Activated CD4-positive, alpha-beta T cell treated with anti-CD3 and anti-CD28 coated beads for 4 hours (primary cell): Measurements from ENCODE around the gene MAGEA4.
"Not testable (repeated sequence)": the region's sequence is repeated elsewhere in the genome, so short reads cannot be mapped to it uniquely, and the experiment has no call there.

Source experiments
- DNase-seq, 2 donors: peaks; one replicate each; pipeline ENCODE4 v3.0.0-alpha.2; 2020

Gene MAGEA4, protein sequence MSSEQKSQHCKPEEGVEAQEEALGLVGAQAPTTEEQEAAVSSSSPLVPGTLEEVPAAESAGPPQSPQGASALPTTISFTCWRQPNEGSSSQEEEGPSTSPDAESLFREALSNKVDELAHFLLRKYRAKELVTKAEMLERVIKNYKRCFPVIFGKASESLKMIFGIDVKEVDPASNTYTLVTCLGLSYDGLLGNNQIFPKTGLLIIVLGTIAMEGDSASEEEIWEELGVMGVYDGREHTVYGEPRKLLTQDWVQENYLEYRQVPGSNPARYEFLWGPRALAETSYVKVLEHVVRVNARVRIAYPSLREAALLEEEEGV

DNA sequence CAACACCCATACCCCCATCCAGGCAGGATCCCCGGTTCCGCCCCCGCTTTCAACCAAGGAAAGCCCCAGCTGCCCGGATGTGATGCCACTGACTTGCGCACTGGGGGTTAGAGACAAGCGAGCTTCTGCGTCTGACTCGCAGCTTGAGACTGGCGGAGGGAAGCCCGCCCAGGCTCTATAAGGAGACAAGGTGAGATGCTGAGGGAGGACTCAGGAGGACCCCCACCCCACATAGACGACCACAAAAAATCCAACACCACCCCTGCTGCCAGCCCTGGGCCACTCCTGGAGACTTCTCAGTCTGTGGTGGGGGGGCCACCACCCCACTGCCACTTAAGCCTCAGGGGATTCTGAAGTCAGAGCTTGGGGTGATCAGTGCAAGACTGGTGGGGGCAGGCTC, at the start of gene MAGEA4:
Gene MAGEA4, plus strand, starts transcription at position 110 of the 400 bp plus-strand sequence. CDS start 10,776 bp downstream, outside the sequence.
- DNase-seq: no peak

DNA sequence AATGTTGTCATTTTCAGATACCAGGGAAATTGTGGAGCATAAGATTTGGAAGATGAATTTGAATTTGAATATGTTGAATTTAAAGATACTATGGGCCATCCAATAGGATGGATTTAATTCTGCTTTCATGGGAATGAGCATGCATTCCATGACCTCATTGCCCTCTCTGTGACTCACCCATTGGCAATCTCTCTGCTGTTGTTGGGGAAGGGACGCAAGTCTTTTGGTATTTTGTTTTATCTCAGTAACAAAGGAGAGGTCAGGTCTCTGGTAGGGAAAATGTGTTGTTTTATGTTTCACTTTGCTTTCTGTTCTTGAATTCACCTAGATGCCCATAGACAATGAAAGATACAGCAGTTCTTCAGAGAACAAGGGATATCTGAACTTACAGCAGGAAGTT, 42.1 kb upstream of the MAGEA4 start:
- DNase-seq: no peak

DNA sequence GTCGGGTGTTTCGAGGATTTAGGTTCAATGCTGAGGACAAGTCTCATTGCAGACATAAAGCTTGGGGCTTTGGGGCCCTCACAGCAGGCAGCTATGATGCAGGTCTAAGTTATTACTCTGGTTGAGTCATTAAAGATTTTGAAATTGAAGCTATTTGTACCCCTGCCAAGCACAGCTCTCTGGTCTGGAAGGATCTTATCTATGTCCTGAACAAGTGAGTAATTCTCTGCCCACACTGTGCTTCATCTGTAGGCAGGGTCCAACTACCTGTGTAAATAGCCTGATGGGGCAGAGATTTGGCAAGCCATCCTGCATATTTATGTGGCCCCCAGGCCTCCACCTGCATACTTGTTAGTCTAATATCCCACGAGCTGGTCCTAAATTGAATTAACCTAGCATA, 41.4 kb upstream of the MAGEA4 start:
- DNase-seq: no peak

DNA sequence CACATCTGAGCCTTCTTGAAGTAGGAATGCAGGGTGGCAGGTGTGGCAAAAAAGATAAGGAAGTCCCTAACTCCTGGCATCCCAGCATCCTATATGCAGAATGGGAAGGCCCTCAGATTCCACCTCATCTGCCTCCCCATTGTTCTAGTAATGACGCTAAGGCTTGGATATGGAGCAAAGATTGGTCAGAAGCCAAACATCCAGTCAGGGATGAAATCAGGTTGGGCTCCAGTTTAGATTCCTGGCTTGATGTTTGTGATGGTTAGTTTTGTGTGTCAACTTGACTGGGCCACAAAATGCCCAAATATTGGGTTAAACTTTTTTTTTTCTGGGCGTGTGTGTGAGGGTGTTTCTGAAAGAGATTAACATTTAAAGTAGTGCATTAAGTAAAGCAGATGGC, 39.6 kb upstream of the MAGEA4 start:
- no peak for DNase-seq

DNA sequence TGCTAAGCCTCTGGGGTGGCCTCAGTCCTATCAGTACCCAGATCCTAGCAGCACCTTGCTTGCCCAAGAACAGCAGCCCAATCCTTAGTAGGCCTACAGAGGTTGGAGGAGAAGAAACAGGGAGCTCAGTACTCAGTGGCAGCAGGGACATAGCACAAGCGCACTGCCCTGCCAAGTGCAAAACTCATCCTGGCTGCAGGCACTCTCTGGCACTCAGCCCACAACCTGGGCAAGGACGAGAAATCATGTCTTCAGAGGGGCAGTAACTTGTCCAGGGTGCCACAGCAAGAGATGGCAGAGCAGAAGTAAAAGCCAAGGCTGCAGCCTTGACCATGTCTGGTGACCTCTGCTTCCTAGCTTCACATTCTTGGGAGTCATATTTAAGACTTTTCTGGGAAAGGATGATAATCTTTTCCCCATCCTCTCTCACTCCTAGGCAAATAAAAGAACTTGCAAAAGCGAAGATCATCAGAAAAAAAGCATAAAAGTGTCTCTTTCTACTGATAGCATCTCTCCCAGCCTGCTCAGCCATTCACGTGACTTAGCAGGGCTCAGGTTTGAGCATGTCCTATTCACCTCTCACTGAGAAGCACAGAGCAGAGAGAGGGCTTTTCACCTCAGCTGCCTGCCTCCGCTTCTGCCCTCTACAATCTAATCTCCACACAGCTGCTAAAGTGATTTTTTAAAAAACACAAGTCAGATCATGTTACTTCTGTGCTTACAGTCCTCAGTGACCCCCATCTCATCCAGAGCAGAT, 37.2 kb upstream of the MAGEA4 start:
- DNase-seq: no peak

DNA sequence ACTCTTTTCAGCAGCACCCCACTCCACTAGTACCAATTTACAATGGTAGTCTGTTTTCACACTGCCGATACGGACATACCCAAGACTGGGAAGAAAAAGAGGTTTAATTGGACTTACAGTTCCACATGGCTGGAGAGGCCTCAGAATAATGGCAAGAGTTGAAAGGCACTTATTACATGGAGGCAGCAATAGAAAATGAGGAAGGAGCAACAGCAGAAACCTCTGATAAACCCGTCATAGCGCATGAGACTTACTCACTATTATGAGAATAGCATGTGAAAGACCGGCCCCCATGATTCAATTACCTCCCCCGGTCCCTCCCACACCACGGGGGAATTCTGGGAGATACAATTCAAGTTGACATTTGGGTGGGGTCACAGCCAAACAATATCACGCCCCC, 34.1 kb upstream of the MAGEA4 start:
- DNase-seq: no peak

DNA sequence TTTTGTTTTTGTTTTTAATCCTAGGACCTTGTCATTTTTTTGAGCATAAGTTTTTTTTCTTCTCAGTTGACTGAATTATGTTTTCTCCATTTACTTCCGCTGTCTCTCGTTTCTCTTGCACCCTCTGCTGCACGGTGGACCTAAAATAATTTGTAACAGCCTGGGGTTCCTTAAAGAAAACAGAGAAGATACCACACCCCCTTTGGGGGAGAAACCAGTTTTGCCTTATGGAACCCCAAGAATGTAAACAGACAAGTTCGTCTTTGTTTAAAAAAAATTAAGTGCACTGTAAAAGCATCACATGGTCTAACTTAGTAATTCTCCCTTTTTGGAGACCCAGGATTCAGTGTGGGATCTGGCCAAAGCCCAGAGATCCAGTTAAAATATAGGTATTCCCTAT, 32.8 kb upstream of the MAGEA4 start:
- no peak for DNase-seq

DNA sequence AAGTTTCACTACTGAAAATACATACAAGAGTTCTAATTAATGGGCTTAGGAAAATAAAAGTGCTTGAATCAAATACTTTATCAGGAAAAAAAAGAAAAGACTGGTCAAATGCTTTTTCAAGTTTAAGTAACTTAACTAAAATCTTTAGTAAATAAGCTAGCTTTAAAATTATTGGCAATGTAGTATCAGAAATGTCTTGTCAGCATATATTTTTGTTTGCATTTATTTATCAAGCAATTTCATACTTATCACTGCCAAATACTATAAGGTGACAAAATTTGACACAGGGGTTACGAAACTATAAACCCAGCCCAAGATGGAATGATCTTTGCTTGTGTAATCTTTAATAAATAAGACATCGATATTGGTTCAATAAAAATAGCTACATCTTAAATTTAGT, 31.8 kb upstream of the MAGEA4 start:
- no peak for DNase-seq

DNA sequence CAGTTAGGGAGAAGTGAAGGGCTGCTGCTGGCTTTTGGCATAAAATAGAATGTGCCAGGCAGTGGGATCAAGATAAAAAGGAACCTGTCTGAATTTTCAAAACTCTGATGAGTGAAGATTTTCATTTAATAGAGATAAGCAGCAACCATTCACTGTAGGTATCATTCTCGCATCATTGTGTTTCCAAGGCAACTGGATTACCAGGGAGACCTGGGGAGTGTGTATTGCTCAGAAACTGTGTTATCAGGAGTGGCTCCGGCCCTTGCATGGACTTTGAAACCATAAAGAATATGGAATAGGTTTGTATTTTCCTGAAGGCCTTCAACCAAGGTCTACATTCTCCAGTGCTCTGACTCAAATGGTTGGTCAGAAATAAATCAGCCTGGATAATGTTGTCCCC, 23.3 kb upstream of the MAGEA4 start:
- DNase-seq: no peak

DNA sequence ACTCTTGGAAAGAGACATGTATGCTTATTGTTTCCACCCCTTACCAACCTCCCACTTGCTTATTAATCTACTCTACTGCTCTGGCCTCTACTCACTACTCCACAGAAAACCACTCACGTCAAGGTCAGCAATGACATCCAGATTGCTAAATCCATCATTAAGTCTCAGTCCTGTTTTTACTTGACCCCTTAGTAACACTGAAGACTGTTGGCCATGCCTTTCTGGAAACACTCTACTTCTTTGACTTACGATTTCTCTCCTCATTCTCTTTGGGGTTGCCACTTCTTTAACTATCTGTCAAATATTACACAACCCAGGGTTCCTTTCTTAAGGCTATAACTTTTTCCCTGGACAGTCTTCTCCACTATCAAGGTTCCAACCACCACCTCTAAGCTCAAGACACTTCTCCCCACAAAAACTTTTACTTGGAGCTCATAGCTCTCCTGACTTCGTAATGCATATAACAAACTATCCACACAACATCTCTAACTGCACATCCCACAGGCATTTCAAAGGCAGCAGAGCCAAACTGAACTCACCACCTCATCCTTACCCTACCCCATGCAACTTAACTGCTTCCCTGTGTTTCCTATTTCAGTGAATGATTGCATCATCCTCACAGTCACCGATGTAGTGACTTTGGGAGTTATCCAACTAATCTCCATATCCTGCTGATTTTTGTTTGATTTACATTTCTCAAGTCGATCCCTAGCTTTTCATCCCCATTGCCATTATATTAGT, 15.8 kb upstream of the MAGEA4 start:
- DNase-seq: no peak

DNA sequence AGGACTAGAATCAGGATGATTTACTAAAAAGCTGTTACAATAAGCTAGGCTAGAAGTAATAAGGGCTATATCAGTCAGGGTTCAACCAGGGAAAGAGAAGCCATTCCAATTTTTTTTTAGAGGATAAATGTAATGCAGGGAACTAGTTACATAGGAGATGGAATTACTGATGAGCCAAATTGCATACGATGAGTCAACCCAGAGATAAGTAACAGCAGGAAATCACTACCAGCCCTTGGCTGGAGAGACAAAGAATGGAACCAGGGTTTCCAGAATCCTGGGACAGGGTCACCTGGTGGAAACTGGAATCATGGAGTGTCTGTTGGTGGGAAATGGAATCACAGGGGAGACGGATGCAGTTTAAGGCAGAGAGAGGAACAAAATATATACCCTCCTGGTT, 13.1 kb upstream of the MAGEA4 start:
- DNase-seq: no peak

DNA sequence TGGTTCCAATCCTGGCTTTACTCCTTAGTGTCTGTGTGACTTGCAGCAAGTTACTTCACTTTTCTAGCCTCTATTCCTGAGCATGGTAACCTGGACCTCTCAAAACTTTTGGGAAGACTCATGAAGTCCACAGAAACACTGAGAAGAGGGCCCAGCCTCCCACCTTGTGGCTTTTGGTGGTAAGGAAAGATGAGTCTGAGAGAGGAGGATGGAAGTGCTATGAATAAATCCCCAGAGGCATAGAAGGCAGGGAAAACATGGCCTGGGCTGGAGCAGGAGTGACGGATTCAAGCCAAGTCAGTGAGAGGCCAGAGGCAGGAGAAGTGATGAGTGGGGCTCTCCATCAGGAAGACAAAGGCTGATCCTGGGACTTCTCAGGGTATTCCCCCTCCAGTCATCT, 10.9 kb upstream of the MAGEA4 start:
- no peak for DNase-seq

DNA sequence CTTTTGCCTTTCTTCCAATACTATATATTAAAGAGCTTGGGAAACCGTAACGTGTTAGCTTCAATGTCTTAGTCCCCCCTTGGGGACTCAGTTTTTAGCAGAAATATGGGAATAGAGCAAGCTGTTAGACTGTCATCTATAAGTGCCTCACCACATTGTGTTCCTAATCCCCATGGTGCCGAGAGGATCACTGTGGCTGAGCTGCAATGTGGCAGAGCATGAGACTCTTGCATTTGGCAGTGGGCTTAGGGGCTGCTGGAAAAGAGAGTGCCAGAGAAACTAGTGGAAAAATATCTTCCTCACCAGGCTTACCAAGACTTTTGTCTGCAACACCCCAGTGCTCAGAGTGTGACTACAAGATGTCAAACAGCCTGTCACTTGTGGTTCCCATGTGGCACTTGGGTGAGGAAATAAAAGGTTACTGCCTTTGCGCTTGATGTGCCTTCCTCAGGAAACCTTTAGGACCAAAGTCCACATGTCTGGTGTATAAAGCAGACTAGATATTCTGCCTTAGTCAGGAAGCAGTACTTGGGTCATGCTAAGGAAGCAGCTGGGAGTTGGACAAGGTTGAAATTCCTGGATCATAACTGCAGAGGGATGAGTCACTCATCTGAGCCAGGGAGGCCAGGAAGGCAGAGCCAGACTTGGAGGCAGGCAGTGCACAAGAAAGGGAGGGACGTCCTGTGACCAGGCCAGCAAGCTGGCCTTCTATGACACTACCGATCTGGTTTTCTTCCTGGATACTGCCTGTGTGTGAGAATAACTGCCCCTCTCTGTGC, 9.7 kb upstream of the MAGEA4 start:
- DNase-seq: no peak

DNA sequence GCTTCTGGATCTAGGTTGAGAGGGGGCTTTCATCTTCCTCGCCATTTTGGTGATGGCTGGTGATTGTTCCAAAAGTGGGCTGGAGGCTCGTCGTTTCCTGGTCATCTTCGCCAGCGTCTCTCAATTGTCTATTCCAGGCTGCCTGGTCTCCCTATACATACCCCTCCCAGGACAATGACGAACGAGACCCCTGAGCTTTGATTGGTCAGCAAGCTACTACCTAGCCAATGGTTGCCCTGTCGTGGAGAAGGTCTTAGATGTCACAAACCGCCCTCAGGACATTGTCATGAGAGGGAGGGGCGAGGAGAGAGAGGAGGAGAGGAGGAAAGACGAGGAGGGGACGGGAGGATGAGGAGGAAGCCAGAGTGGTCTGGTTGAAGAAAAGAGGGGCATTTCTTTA, 7.7 kb upstream of the MAGEA4 start:
- DNase-seq: no peak

DNA sequence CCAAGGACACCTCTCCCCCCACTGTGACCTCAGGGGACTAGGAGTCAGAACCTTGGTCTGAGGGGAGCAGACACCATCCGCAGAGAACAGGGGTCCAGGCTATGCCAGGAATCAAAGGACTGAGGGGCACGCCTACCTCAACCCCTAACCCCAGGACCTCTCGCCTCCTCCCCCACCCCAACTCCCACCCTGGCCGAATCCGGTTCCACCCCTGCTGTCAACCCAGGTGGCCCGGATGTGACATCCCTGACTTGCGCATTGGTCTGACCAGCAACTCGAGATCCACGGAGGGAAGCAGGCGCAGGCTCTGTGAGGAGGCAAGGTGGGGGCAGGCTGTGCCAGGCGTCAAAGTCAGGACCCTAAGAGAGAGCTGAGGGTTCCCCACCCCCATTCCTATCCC, 468 bp upstream of the MAGEA4 start:
- no peak for DNase-seq

DNA sequence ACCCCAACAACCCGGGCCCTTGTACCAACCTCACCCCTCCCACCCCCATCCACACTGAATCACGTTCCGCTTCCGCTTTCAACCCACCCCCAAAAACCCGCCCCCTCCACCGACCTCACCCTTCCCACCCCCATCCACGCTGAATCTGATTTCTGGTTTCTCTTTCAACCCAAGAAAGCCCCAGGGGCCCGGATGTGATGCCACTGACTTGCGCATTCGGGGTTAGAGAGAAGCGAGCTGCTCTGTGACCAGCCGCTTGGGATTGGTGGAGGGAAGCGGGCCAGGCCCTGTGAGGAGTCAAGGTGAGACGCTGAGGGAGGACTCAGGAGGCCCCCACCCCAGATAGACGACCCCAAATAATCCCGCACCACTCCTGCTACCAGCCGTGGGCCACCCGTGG, 6.0 kb downstream of the MAGEA4 start:
- not testable (repeated sequence) for DNase-seq

DNA sequence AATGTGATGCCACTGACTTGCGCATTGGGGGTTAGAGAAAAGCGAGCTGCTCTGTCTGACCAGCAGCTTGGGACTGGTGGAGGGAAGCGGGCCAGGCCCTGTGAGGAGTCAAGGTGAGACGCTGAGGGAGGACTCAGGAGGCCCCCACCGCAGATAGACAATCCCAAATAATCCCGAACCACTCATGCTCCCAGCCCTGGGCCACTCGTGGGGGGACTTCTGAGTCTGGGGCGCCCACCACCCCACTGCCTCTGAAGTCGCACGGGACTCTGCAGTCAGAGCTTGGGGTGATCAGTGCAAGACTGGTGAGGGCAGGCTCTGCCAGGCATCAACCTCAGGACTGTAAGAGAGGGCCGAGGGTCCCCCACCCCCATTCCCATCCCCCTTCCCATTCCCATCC, 6.9 kb downstream of the MAGEA4 start:
- DNase-seq: no peak

DNA sequence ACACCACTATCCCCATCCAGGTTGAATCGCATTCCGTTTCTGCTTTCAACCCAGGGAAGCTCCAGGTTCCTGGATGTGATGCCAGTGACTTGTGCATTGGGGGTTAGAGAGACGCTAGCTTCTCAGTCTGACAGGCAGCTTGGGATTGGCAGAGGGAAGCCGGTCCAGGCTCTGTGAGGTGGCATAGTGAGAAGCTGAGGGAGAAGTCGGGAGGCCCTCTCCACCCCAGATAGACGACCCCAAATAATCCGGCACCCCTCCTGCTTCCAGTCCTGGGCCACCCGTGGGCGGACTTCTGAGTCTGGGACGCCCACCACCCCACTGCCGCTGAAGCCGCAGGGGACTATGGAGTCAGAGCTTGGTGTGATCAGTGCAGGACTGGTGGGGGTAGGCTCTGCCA, 7.4 kb downstream of the MAGEA4 start:
- no peak for DNase-seq

DNA sequence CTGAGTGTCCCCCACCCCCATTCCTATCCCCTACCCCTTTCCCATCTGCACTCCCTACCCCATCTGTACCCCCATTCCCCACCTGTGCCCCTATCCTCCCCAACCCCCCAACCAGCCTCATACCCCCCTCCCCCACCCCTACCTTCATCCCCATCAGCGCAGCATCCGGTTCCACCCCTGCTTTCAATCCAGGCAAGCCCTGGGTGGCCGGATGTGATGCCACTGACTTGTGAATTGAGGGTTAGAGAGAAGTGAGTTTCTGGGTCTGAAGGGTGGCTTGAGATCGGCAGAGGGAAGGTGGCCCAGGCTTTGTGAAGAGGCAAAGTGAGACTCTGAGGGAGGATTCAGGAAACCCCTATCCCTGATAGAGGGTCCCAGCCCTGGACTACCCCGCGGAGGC, 7.8 kb downstream of the MAGEA4 start:
- no peak for DNase-seq

DNA sequence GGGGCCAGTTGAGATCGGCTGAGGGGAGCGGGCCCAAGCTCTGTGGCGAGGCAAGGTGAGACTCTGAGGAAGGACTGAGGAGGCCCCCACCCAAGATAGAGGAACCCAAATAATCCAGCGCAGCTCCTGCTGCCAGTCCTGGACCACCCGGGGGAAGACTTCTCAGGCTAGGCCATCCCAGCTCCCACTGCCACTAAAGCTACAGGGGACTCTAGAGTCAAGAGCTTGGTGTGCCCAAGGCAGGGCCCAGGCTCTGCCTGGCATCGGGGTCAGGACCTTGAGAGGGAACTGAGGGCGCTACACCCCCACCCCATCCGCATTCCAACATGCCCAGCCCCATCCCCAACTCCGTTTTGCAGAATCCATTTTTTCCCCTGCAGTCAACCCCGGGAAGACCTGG, 8.6 kb downstream of the MAGEA4 start:
- DNase-seq: no peak

DNA sequence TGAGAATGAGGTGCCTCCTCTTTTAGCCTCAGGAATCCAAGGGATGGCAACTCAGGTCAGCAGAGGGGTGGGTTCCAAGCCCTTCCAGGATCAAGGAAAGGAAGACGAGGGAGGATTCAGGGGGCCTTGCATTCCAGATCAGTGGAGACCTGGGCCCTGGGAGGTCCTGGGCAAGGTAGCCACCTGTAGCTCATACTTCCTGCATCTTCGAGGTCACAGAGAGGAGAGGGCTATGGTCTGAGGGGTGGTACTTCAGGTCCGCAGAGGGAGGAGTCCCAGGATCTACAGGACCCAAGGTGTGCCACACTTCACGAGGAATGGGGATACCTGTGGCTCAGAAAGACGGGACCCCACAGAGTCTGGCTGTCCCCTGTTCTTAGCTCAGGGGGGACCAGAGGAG, 9.2 kb downstream of the MAGEA4 start:
- DNase-seq: no peak

DNA sequence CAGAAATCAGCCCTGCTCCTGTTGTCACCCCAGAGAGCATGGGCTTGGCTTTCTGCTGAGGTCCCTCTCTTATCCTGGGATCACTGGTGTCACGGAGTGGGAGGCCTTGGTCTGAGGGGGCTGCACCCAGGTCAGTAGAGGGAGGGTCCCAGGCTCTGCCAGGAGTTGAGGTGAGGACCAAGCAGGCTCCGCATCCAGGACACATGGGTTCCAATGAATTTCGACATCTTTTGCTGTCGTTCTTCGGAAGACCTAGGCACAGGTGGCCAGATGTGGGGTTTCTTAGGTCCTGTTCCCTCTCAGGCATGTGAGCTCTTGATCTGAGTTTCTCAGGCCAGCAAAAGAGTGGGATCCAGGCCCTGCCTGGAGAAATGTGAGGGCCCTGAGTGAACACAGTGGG, 10.0 kb downstream of the MAGEA4 start:
- no peak for DNase-seq

DNA sequence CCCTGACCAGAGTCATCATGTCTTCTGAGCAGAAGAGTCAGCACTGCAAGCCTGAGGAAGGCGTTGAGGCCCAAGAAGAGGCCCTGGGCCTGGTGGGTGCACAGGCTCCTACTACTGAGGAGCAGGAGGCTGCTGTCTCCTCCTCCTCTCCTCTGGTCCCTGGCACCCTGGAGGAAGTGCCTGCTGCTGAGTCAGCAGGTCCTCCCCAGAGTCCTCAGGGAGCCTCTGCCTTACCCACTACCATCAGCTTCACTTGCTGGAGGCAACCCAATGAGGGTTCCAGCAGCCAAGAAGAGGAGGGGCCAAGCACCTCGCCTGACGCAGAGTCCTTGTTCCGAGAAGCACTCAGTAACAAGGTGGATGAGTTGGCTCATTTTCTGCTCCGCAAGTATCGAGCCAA, 11.0 kb downstream of the MAGEA4 start:
- DNase-seq: no peak
